Adrenal gland (tissue), 12 donors: ENCODE measurements around the gene LDLR. TPM values are rescaled to one million over a fixed set of nuclear protein-coding genes. Genes with fewer than 3 reads are reported as not detected.
A peak's percentile ranks its signal among the peaks of the same experiment; 100 is the strongest.

ENCODE experiments used
- DNase-seq, 7 donors: peaks; one replicate each; pipeline ENCODE4 v3.0.0-alpha.2; 2019 to 2020
- H3K27ac ChIP-seq, 5 donors: fragments of 200-600 bp; sonication (generic) in 4 of 5; 1 replicate in 3 of 5; 2 replicates in 2 of 5; pipeline versions ENCODE4 v1.5.1 to v1.8.0; 2016 to 2020; ENCODE audit warnings: mild to moderate bottlenecking in 1 of 5
- H3K27me3 ChIP-seq: fragments of 200-600 bp; 2 replicates; pipeline ENCODE4 v1.8.0; 2021
- H3K36me3 ChIP-seq, 2 donors: fragments of 200-600 bp; replicated peaks in 1 of 2; 1 replicate in 1 of 2; 2 replicates in 1 of 2; pipeline versions ENCODE4 v1.5.1 to v1.8.0; 2018 to 2022
- H3K4me1 ChIP-seq, 2 donors: fragments of 200-600 bp; replicated peaks in 1 of 2; 1 replicate in 1 of 2; 2 replicates in 1 of 2; pipeline versions ENCODE4 v1.5.1 to v1.8.0; 2018 to 2021
- H3K4me3 ChIP-seq, 4 donors: fragments of 200-600 bp; sonication (generic) in 3 of 4; one replicate each; pipeline ENCODE4 v1.5.1; 2016 to 2018
- H3K9me3 ChIP-seq, 3 donors: fragments of 200-600 bp; sonication (generic) in 1 of 3; replicated peaks in 1 of 3; 1 replicate in 2 of 3; 2 replicates in 1 of 3; pipeline versions ENCODE4 v1.5.1 to v1.8.0; 2016 to 2021
- CTCF ChIP-seq, 6 experiments: fragments of 450-650 bp in 4 of 6; fragments of 200-600 bp in 2 of 6; sonication (generic) in 1 of 6; IDR thresholded peaks; 1 replicate in 5 of 6; 2 replicates in 1 of 6; pipeline versions ENCODE4 v1.5.1 to v1.8.0; 2016 to 2021; ENCODE audit warnings: antibody characterized with exemption in 6 of 6, mild to moderate bottlenecking in 2 of 6, moderate library complexity in 1 of 6
- POLR2A ChIP-seq, 2 donors: fragments of 450-650 bp; IDR thresholded peaks; one replicate each; pipeline ENCODE4 v1.6.1; 2017; ENCODE audit warnings: antibody characterized with exemption in 2 of 2, mild to moderate bottlenecking in 2 of 2, moderate library complexity in 1 of 2
- WGBS, 4 donors: extraction: QIAGEN DNeasy Blood & Tissue Kit in 2 of 4; methylation state at CpG; one replicate each; pipeline versions ENCODE4 v1.1.5 to v1.1.7; 2013 to 2017; 5-methylcytosine and 5-hydroxymethylcytosine counted together
- intact Hi-C, 2 donors: fragments of 100-400 bp; cut with DNase I; formaldehyde crosslinking; loops; one replicate each; pipeline versions ENCODE4 v1.14.1 to v1.15.0; 2022 to 2023
- polyA plus RNA-seq, 3 donors: library from polyadenylated mRNA; stranded (reverse); fragments of 200-250 nt in 2 of 3; fragments of 350-450 nt in 1 of 3; fragmentation: Illumina TruSeq in 1 of 3; extraction: RNeasy Lipid Tissue Mini Kit (QIAGEN cat#74804) in 1 of 3; gene quantifications; one replicate each; pipeline ENCODE4 v1.2.3, GENCODE V29; 2013 to 2014
- total RNA-seq, 9 donors: library from RNA; depleted of rRNA in 4 of 9; stranded (reverse); fragments of >200 nt in 4 of 9; fragments of 120-200 nt in 1 of 9; fragmentation: NEBNext Ultra II Directional in 1 of 9; extraction: Animal tissue kit (Norgen Biotek cat#: 25700) in 1 of 9; gene quantifications; one replicate each; pipeline versions ENCODE4 v1.1.0 to v1.2.4, GENCODE V29; 2013 to 2023
- donor health status: healthy with polysubstance abuse.
- donor health status: Bipolar disorder and iron deficiency.
- donor health status: DM: yes; HTN: yes; CAD: no.
- donor health status: DM: no; HTN: no; CAD: no.
- donor health status: DM: no; HTN: no; CAD: no.
- donor health status: DM: yes; HTN: yes; CAD: no.

The LDLR gene
- total and polyA plus RNA-seq, 12 donors: 35.4 to 2,114 (median 161) TPM

GRCh38 chr19:11105014-11105636 lies 15.9 kb downstream of the LDLR start:
- no peak for TF ChIP-seq CTCF (IDR thresholded peaks at IDR 0.05)
- TF ChIP-seq POLR2A (IDR thresholded peaks at IDR 0.05): no peak
- H3K36me3 ChIP-seq: peaks cover 0 to 100% of the 10 kb centered on the region in 2 donors
- no peaks in the 10 kb centered on the region for H3K27me3 ChIP-seq
- intact Hi-C loops: loop anchor here in 1 of 2 donors (10.0 kb wide), 1 partner anchor 70 kb away; no protein-coding TSS in a partner anchor
- peak overlapping the region in 4 of 5 donors; percentile 24 to 76 (median 42) for H3K27ac ChIP-seq
- no peak overlapping the region for H3K4me3 ChIP-seq
- peaks cover 0 to 9% of the 10 kb centered on the region in 2 donors for H3K4me1 ChIP-seq
- H3K9me3 ChIP-seq: no peaks in the 10 kb centered on the region
- 65 to 75% (median 66%) methylated on average over 20 to 36 of the region's 36 CpGs for WGBS, 4 donors
- peak in 1 of 7 donors; percentile 43 for DNase-seq

- peak in 3 of 7 donors; percentile 54 to 80 (median 63) for DNase-seq
- 65 to 75% (median 73%) methylated on average over 10 to 13 of the region's 13 CpGs for WGBS, 4 donors
- Histone ChIP-seq H3K9me3 (no peaks in the 10 kb centered on the region), H3K36me3 (peaks cover 0 to 100% of the 10 kb centered on the region in 2 donors), H3K4me1 (no peaks in the 10 kb centered on the region), H3K27ac (peak overlapping the region in 4 of 5 donors; percentile 24 to 75 (median 43)), H3K4me3 (no peak overlapping the region), H3K27me3 (no peaks in the 10 kb centered on the region)
- intact Hi-C loops: loop anchor here in 1 of 2 donors (10.0 kb wide), 1 partner anchor 72 kb away; no protein-coding TSS in a partner anchor
- TF ChIP-seq POLR2A (IDR thresholded peaks at IDR 0.05): no peak
- TF ChIP-seq CTCF (IDR thresholded peaks at IDR 0.05): no peak
These were observed 17.2 kb downstream of the LDLR start for GRCh38 chr19:11106477-11106876.

- Histone ChIP-seq H3K4me1 (no peaks in the 10 kb centered on the region), H3K36me3 (peaks cover 0 to 100% of the 10 kb centered on the region in 2 donors), H3K9me3 (no peaks in the 10 kb centered on the region), H3K27ac (peak overlapping the region in 1 of 5 donors; percentile 12), H3K4me3 (no peak overlapping the region), H3K27me3 (no peaks in the 10 kb centered on the region)
- intact Hi-C loops: loop anchor here in 1 of 2 donors (10.0 kb wide), 1 partner anchor 74 kb away; no protein-coding TSS in a partner anchor
- no peak for DNase-seq
- no peak for TF ChIP-seq CTCF (IDR thresholded peaks at IDR 0.05)
- TF ChIP-seq POLR2A (IDR thresholded peaks at IDR 0.05): no peak
- whole genome bisulfite sequencing, 4 donors: 82 to 87% (median 86%) methylated on average over 6 of the region's 6 CpGs
These were observed 19.5 kb downstream of the LDLR start for GRCh38 chr19:11108746-11109145.

- no peak overlapping the region for H3K4me3 ChIP-seq
- intact Hi-C loops: no loop called here
- H3K27ac ChIP-seq: peak overlapping the region in 2 of 5 donors; percentile 8 to 32
- no peaks in the 10 kb centered on the region for H3K27me3 ChIP-seq
- no peak for TF ChIP-seq CTCF (IDR thresholded peaks at IDR 0.05)
- TF ChIP-seq POLR2A (IDR thresholded peaks at IDR 0.05): no peak
- no peak for DNase-seq
- peaks cover 0 to 100% of the 10 kb centered on the region in 2 donors for H3K36me3 ChIP-seq
- H3K9me3 ChIP-seq: no peaks in the 10 kb centered on the region
- WGBS, 4 donors: 83 to 87% (median 85%) methylated on average over 8 to 15 of the region's 15 CpGs
- no peaks in the 10 kb centered on the region for H3K4me1 ChIP-seq
These were observed 22.0 kb downstream of the LDLR start for GRCh38 chr19:11111117-11111770.
